Skeletal muscle cell (primary cell): Measurements from ENCODE around the gene MXI1.
"Not testable (repeated sequence)": the region's sequence is repeated elsewhere in the genome, so short reads cannot be mapped to it uniquely, and the experiment has no call there.

Source experiments
- DNase-seq: peaks from one replicate; pipeline ENCODE4 v3.0.0-alpha.2; 2010; ENCODE audit warnings: low read depth
- H3K4me3 ChIP-seq: 2 replicates; pipeline ENCODE4 v1.5.1; 2011; ENCODE audit warnings: low read depth, mild to moderate bottlenecking, control low read depth, low read length, moderate library complexity

MXI1 gene

DNA sequence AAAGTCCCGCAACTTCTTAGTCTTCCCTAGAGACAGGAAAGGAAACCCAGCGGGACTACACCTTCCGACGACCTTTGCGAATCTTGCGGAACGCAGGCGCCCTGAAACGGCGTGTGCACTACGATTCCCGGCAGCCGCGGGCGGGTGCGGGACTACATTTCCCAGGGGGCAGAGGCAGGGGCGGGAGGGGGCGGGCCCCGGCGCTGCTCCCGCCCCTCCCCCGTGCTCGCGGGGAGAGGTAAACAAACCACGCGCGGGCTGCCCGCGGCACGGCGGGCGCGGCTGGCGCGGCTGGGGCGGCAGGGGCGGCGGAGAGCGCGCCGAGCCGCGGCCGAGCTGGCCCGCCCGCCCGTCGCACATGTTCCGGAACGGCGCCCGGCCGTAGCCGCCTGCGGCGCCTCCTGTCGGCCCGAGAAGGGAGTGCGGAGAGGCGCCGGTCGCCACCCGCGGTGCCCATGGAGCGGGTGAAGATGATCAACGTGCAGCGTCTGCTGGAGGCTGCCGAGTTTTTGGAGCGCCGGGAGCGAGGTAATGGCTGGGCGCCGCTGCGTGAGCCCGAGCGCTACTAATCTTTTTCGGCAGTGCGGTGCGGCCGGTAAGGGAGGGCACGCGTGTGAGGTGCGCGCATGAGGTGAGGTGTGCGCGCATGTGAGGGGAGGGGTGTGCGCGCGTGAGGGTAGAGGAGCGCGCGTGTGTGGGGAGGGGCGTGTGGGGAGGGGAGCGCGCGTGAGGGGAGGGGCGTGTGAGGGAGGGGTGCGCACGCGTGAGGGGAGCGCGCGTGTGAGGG, 18.5 kb downstream of the MXI1 start:
- H3K4me3 ChIP-seq: peak overlapping the region; percentile 69

DNA sequence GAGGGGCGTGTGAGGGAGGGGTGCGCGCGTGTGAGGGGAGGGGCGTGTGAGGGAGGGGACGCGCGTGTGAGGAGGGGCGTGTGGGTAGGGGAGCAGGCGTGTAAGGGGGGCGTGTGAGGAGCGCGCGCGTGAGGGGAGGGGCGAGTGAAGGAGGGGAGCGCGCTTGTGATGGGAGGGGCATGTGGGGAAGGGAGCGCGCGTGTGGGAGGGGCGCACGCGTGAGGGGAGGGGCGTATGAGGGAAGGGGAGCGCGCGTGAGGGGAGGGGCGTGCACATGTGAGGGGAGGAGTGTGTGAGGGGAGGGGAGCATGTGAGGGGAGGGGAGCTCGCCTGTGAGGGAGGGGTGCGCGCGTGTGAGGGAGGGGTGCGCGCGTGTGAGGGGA, 19.1 kb downstream of the MXI1 start:
- DNase-seq: peak; percentile 89
- H3K4me3 ChIP-seq: peak overlapping the region; percentile 69

More for the DNA sequence above, 18.5 kb downstream of the MXI1 start:
- peak; percentile 79 for DNase-seq

DNA sequence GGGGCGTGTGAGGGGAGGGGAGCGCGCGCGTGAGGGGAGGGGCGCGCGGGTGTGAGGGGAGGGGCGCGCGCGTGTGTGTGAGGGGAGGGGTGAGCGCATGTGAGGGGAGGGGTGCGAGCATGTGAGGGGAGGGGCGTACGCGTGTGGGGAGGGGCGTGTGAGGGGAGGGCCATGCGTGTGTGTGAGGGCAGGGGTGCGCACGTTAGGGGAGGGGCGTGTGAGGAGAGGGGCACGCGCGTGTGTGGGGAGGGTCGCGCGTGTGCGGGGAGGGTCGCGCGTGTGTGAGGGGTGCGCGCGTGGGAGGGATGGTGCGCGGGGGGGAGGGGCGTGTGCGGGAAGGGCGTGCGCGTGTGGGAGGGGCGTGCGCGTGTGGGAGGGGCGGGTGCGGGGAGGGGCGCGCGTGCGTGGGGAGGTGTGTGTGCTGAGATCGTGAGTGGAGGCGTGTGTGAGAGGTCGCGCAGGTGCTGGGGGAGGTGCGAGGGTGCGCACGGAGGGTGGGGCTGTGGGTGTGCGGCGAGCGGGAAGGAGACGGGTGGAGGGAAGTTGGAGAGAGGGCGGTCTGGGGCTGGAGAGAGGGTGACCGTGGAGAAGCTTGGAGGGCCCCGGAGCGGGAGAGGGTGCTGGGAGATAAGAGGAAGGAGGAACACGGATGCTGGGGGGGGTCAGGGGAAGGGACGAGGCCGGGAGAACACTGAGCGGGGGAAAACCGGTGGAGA, 19.7 kb downstream of the MXI1 start:
- H3K4me3 ChIP-seq: peak overlapping the region; percentile 69
- DNase-seq: no peak

DNA sequence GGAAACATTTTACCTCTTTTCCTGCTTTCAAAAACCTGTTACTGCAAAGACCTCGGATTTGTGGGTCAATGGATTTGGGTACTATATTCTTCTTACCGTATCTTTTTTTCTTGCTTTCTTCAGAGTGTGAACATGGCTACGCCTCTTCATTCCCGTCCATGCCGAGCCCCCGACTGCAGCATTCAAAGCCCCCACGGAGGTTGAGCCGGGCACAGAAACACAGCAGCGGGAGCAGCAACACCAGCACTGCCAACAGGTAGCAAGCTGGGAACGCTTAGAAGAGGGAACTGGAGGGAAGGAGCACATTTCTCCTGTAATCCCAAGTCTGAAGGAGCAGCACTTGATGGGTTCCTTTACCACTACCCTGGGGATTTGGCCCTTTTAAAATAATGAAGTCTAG, 20.7 kb downstream of the MXI1 start:
- no peak overlapping the region for H3K4me3 ChIP-seq
- DNase-seq: no peak

DNA sequence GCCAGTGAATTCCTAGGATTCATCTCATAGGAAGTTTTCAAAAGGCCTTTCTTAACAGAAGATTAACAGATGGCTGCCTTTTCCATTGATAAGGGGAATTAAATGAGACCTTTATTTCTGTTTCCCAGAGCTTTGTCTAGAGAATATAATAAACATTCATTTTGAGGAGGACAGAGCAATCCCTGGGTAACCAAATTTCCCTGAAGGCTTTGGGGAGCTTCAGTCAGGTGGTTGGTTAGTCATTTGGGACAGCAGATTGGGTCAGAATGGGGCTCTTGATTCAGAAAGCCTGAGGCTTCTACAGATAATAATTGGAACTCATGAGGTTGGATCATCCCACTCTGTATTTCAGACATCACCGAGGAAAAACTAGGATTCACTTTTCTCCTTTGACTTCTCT, 21.8 kb downstream of the MXI1 start:
- H3K4me3 ChIP-seq: no peak overlapping the region
- no peak for DNase-seq

DNA sequence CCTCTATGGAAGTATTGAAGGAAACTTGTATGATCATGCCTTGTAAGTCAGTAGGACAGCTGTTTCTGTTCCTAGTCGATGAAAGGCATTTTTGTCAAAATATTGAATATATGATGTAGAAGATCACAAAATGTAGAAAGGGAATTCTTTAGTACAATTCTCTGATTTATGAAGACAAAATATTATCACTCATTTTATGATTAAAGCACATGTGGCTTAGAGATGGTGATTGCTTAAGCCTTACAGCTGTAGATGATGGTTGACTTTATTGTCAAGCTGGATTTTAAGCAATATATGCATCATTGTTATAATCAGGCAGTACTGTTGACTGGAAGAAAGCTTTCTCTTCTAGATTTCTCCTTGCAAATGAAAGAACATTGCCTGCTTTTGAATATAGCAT, 26.4 kb downstream of the MXI1 start:
- H3K4me3 ChIP-seq: no peak overlapping the region
- no peak for DNase-seq

DNA sequence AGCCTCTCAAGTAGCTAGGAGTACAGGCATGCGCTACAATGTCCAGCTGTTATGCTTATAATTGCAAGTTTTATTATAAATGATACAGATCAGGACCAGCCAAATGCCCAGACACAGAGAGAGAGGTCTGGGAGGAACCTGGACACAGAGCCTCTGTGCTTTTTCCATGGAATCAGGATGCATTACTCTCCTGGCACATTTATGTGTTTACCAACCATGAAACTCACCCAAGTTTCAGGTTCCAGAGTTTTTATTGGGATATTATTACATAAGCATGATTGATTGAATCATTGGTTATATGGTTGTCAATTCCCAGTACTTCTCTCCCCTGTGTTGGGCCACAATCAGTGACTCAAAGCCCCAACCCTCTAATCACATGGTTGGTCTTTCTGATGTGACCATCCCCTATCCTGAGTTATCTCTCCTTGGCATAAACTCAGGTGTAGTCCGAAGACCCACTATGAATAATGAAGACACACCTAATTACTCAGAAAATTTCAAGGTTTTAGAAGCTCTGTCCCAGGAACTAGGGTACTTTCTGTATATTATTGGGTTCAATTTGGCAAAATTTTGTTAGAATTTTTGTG, 30.6 kb downstream of the MXI1 start:
- no peak overlapping the region for H3K4me3 ChIP-seq
- DNase-seq: no peak

DNA sequence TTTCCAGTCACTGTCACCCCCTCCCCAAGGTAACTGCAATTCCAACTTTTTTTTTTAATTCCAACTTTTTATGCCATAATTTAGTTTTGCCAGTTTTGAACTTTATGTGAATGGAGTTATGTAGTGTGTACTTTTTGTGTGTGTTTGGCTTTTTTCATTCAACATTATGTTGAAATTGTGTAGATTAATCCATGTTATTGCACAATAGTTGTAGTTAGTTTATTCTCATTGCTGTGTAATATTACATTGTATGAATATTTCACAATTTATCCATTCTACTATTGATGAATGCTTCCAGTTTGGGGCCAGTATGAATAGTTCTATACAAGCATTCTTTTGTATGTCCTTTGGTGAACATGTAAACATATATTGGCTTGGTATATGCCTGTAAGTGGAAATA, 32.5 kb downstream of the MXI1 start:
- no peak overlapping the region for H3K4me3 ChIP-seq
- DNase-seq: no peak

DNA sequence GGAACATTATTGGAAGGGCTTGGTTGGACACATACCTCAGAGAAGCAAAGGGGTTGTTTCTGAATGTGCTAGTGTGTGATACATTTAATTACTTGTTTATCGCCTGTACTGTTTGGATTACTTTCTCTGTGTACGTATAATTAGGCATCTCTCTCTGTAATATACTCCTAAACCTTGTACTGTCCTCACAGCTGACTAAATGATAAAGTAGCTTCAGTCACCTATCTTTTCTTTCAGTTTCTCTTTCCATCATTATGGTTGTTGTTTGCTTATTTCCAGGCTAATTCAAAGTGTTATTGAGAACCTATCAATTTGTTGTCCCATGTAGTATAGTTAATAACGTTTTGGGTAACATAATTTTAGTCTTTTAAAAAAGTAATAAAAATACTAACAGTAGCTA, 34.0 kb downstream of the MXI1 start:
- no peak for DNase-seq
- H3K4me3 ChIP-seq: no peak overlapping the region

DNA sequence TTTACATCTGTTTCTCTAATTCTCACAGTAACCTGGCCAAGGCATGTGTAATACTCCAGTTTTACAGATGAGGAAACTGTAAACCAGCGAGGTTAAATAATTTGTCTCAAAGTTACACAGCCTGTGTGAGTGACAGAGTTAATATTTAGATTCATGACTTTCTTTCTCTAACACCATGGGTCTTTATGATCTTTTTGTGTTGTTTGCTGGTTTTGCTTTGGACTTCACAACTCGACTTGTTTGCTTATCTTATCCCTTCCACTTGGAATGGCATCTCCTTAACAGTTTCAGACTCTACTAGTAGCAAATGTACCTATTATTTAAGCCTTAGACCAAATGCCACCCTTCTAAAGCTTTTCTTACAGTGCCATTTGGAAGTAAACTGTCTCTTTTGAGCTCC, 34.4 kb downstream of the MXI1 start:
- DNase-seq: no peak
- H3K4me3 ChIP-seq: no peak overlapping the region

DNA sequence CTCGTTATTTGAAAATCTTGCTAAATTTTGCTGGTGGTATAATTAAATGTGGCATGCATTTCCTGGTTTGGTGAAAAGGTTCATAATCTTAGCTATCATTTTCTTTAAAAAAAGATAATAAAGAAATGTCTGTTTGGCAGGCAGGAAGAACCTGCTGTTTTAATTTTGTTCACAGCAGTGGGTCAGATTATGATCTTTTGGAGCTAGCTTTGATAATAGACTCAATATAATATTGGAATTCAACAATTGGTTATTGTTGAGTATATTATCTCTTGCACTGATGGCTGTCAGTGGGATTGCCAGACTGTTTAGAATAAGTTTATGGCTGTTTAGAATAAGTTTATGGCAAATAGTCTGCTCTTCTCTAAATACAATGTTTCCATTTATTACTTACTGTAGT, 35.1 kb downstream of the MXI1 start:
- DNase-seq: no peak
- H3K4me3 ChIP-seq: no peak overlapping the region

DNA sequence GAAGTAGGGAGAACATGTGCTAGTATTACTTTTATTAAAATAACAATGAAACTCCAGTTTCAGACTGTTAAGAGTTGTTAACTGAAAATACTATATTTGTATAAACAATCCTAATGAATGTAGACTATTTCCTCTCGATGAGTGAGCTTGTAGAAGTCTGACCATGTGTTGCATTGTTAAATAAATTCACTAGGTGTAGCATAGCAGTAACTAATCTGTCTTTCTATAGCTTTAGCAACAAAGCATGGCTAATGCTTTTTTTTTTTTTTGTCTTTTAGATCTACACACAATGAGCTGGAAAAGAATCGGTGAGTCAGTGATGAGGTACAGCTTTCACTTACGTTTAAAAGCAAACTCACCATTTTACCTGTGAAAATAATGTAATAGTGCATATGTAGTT, 37.1 kb downstream of the MXI1 start:
- H3K4me3 ChIP-seq: no peak overlapping the region
- DNase-seq: no peak

DNA sequence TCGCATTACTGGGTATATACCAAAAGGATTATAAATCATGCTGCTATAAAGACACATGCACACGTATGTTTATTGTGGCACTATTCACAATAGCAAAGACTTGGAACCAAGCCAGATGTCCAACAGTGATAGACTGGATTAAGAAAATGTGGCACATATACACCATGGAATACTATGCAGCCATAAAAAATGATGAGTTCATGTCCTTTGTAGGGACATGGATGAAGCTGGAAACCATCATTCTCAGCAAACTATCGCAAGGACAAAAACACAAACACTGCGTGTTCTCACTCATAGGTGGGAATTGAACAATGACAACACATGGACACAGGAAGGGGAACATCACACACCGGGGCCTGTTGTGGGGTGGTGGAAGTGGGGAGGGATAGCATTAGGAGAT, 40.4 kb downstream of the MXI1 start:
- H3K4me3 ChIP-seq: not testable (repeated sequence)

DNA sequence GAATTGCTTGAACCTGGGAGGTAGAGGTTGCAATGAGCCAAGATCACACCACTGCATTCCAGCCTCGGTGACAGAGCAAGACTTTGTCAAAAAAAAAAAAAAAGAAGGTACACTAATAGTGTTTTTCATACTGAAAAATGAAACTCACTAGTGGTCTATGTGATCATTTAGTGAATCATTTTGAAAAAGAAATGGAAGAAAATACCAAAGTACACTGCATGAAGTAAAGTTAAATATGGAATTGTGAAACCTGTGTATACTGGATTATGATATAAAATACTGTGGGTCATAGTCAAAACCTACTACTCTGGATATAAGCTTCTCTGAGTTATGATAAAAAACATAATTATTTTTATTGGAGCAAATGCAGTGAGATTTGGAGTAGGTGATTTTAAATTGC, 42.1 kb downstream of the MXI1 start:
- DNase-seq, H3K4me3 ChIP-seq: not testable (repeated sequence)

More for the DNA sequence above, 40.4 kb downstream of the MXI1 start:
- DNase-seq: not testable (repeated sequence)

DNA sequence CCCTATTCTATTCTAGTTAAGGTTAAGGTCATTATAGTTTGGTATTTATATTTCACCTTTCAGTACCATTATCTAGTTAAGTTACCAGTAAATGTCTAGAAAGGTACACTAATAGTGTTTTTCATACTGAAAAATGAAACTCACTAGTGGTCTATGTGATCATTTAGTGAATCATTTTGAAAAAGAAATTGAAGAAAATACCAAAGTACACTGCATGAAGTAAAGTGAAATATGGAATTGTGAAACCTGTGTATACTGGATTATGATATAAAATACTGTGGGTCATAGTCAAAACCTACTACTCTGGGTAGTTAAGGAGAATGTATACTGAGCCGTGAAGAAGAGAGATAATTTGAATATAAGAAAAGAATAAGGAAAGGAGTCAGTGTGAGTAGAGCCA, 44.0 kb downstream of the MXI1 start:
- not testable (repeated sequence) for DNase-seq, H3K4me3 ChIP-seq

DNA sequence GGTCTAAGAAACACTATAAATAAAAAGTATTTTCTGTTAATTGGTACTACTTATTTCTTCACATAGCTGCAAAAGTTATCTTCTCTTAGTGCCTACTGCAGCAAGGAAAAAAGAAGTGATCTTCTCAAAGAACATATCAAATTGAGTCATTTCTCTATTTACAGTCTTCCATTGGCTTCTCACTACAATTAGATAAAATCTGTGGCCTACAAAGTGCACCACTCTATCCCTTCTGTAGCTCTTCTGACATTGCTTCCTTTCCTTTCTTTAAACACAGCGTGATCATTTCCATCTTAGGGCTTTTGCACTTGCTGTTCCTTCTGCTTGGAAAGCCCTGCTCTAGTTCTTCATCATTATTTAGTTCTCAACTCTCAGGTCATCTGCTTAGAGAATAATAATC, 44.7 kb downstream of the MXI1 start:
- H3K4me3 ChIP-seq: no peak overlapping the region
- DNase-seq: no peak

DNA sequence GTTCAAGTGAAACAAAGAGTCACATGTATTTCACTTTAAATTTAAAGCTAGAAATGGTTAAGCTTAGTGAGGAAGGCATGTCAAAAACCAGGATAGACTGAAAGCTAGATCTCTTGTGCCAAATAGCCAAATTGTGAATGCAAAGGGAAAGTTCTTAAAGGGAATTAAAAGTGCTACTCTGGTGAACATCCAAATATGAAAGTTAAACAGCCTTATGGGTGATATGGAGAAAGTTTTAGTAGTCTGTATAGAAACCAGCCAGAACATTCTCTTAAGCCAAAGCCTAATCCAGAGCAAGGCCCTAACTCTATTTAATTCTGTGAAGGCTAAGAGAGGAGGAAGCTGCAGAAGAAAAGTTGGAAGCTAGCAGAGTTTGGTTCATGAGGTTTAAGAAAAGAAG, 47.1 kb downstream of the MXI1 start:
- H3K4me3 ChIP-seq: no peak overlapping the region
- DNase-seq: no peak

DNA sequence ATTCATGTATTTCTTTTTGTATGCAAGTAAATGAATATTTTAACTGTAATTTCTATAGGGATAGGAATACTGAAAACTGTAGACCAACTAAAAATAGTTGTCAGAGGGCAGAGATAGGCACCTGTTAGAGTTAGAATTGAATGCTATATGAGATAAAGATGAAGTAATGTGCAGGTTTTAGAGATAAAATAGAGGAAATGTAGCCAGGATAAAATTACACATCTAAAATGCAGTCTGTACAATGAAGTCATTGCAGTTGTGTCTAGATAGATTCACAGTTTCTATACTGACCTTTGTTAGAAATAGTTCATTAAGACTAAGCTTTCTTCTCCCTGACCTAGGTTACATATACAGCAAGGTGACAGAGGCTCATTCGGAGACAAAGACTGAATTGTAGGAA, 51.1 kb downstream of the MXI1 start:
- H3K4me3 ChIP-seq: no peak overlapping the region
- no peak for DNase-seq

DNA sequence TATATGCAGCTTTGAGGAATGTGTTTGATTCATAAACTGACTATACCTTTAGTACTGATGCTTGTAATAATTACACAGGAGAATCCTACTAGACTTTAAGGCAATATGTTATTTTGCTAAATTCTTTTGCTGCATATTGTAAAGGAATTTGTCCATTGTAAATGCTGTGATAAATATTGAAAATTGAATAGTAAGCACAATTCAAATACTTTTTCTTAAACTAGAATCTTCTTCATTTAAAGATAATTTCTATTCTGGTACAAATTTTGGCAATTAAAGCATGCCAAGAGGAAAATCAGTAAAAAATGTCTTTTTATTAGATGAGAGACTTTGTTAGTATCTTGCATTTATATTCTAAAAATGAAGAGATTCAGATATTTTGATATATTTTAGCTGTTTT, 51.9 kb downstream of the MXI1 start:
- DNase-seq: no peak
- no peak overlapping the region for H3K4me3 ChIP-seq

DNA sequence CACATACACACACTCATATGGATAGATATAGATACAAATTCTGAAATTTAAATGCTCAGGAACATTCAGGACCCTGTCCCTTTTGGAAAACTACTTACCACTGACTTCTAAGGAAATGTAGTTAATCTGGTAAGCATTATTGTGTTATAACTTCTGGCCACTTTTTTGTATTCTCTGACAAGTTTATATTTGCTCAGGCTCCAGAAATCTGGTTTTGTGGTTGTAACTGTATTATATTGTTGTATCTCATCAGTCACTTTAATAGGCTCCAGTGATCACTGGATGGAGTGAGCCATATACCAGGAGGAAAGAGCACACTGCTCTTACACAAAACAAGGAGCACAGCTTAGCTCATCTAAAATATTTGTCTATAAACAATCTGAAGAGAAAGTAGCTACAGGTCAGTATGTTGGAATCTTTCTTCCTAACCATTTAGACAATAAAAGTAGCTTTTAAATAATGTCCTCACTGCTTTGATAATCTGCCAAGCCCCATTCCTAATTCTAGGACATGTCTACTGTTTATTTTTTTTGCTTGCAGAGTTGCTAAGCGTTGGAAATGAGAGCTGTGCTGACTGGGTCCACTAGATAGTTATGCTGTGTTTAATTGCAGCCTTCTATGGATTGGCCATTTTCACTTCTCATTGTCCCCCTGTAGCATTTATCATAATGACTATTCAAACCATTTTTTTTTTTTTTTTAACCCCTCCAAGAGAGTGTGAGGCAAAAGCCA, 53.5 kb downstream of the MXI1 start:
- peak; percentile 8 for DNase-seq
- H3K4me3 ChIP-seq: no peak overlapping the region
